GM12874 (cell line): Measurements from ENCODE around the gene STPG2.

Experiments
- CTCF ChIP-seq: IDR thresholded peaks from 2 replicates; pipeline ENCODE4 v1.5.1; 2011; ENCODE audit warnings: low read depth, mild to moderate bottlenecking, control low read depth, low read length, moderate library complexity; ENCODE audit not compliant: insufficient read depth

The STPG2 gene

GRCh38 chr4:97548186-97548585 is 595.1 kb downstream of the STPG2 start:
- TF ChIP-seq CTCF: no peak

- TF ChIP-seq CTCF: no peak
Measured at GRCh38 chr4:97531351-97531750, 611.9 kb downstream of the STPG2 start.

- no peak for TF ChIP-seq CTCF
Measured at GRCh38 chr4:97530676-97531075, 612.6 kb downstream of the STPG2 start.

- TF ChIP-seq CTCF: no peak
Measured at GRCh38 chr4:97525236-97525635, 618.0 kb downstream of the STPG2 start.

GRCh38 chr4:97517939-97518338 is 625.3 kb downstream of the STPG2 start:
- TF ChIP-seq CTCF: no peak

GRCh38 chr4:97513917-97514316 is 629.4 kb downstream of the STPG2 start:
- TF ChIP-seq CTCF: no peak
